WERI-Rb-1 (cell line): ENCODE measurements around the gene KLC1.

ENCODE experiments used
- DNase-seq: peaks from one replicate; pipeline ENCODE4 v3.0.0-alpha.2; 2020
- H3K27ac ChIP-seq: fragments of 250-450 bp; sonication (Bioruptor Pico); 2 replicates; pipeline ENCODE4 v1.5.1; 2020; ENCODE audit warnings: mild to moderate bottlenecking, moderate library complexity
- H3K27me3 ChIP-seq: fragments of 250-450 bp; sonication (Bioruptor Pico); 2 replicates; pipeline ENCODE4 v1.5.1; 2021; ENCODE audit warnings: mild to moderate bottlenecking, low read depth, moderate library complexity; ENCODE audit not compliant: insufficient read depth, severe bottlenecking
- H3K36me3 ChIP-seq: fragments of 250-450 bp; sonication (Bioruptor Pico); 2 replicates; pipeline ENCODE4 v1.5.1; 2020; ENCODE audit warnings: mild to moderate bottlenecking, moderate library complexity
- H3K4me3 ChIP-seq: 2 replicates; pipeline ENCODE4 v1.5.1; 2011; ENCODE audit warnings: low read depth, mild to moderate bottlenecking, control low read depth, low read length
- H3K9me3 ChIP-seq: fragments of 250-450 bp; sonication (Bioruptor Pico); 2 replicates; pipeline ENCODE4 v1.5.1; 2021; ENCODE audit warnings: mild to moderate bottlenecking, moderate library complexity; ENCODE audit not compliant: severe bottlenecking
- CTCF ChIP-seq: IDR thresholded peaks from 2 replicates; pipeline ENCODE4 v1.5.1; 2011; ENCODE audit warnings: low read depth, mild to moderate bottlenecking, control low read depth, inconsistent platforms, low read length

The KLC1 gene

GRCh38 chr14:103726474-103726873 is 97.5 kb downstream of the KLC1 start:
- H3K9me3 ChIP-seq = no peaks in the 10 kb centered on the region
- TF ChIP-seq CTCF = no peak
- H3K36me3 ChIP-seq = peaks cover 26% of the 10 kb centered on the region

DNA sequence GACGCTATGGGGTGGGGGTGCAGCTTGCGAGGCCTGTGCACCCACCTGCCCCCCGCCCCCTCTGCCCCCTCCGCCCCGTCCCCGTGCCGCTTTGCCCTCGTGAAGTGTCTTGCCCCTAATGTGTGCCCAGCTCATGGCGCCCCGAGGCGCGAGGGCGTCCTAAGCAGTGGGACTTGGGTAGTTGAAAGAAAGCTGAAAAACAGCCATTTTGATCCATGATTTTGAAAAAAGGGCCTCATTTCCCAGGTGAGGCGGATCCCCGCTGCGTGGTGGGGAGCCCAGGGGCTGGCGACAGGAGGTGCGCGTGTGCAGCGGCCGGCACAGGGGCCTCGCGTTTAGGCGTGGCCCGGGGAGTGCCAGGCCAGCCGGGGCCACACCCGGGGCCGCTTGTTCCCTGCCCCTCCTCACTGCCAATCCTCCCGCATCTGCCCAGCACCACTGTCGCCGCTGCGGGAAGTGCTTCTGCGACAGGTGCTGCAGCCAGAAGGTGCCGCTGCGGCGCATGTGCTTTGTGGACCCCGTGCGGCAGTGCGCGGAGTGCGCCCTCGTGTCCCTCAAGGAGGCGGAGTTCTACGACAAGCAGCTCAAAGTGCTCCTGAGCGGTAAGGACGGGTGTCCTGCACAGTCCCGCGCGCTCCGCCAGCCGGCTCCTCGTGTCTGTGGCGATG is 98.4 kb downstream of the KLC1 start:
- Histone ChIP-seq H3K36me3 (peaks cover 26% of the 10 kb centered on the region), H3K9me3 (no peaks in the 10 kb centered on the region), H3K27me3 (no peaks in the 10 kb centered on the region), H3K4me3 (no peak overlapping the region), H3K27ac (no peak overlapping the region)
- DNase-seq = no peak
- no peak for TF ChIP-seq CTCF

More at GRCh38 chr14:103726474-103726873, 97.5 kb downstream of the KLC1 start:
- Histone ChIP-seq H3K27ac (no peak overlapping the region), H3K27me3 (no peaks in the 10 kb centered on the region), H3K4me3 (no peak overlapping the region)
- peak; percentile 31 for DNase-seq

- H3K27ac ChIP-seq = no peak overlapping the region
These were observed 99.1 kb downstream of the KLC1 start for GRCh38 chr14:103728141-103728540.

DNA sequence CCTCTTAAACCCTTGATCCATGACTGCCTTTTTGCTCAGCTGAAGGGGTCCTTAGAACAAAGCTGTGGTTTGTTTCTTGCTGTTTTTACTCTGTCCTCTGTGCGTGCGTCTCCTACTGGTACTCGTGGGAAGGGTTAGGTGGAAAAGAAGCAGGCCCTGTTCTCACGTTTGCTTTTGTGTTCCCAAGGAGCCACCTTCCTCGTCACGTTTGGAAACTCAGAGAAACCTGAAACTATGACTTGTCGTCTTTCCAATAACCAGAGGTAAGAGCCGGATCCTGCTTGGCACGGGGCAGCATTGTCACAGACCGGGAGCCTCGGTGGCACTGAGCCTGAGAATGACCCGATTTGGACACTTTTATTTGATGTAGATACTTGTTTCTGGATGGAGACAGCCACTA is 99.7 kb downstream of the KLC1 start:
- no peak overlapping the region for H3K27ac ChIP-seq
- no peaks in the 10 kb centered on the region for H3K9me3 ChIP-seq
- peaks cover 35% of the 10 kb centered on the region for H3K36me3 ChIP-seq
- DNase-seq = no peak
- H3K4me3 ChIP-seq = no peak overlapping the region
- H3K27me3 ChIP-seq = no peaks in the 10 kb centered on the region
- TF ChIP-seq CTCF = no peak

More at GRCh38 chr14:103728141-103728540, 99.1 kb downstream of the KLC1 start:
- Histone ChIP-seq H3K27me3 (no peaks in the 10 kb centered on the region), H3K36me3 (peaks cover 31% of the 10 kb centered on the region), H3K9me3 (no peaks in the 10 kb centered on the region), H3K4me3 (no peak overlapping the region)
- TF ChIP-seq CTCF = no peak
- no peak for DNase-seq

GRCh38 chr14:103729496-103730448 is 100.8 kb downstream of the KLC1 start:
- H3K4me3 ChIP-seq = no peak overlapping the region
- no peaks in the 10 kb centered on the region for H3K27me3 ChIP-seq
- H3K27ac ChIP-seq = no peak overlapping the region
- no peak for DNase-seq
- H3K36me3 ChIP-seq = peaks cover 42% of the 10 kb centered on the region
- no peaks in the 10 kb centered on the region for H3K9me3 ChIP-seq
- TF ChIP-seq CTCF = no peak
